H1 (cell line): Measurements from ENCODE around the gene VMP1. TPM values are rescaled to one million over a fixed set of nuclear protein-coding genes. Genes with fewer than 3 reads are reported as not detected.

ENCODE experiments used
- CTCF ChIA-PET: fragments of 300-600 bp; sonication (Branson Sonifier 250); formaldehyde crosslinking; loops from one replicate; lab custom pipeline; 2021; ENCODE audit not compliant: partially characterized antibody; lab: Charles Lee
- POLR2A ChIA-PET: fragments of 300-600 bp; sonication (Branson Sonifier 250); formaldehyde crosslinking; loops from one replicate; lab custom pipeline; 2021; ENCODE audit warnings: inconsistent platforms; ENCODE audit not compliant: partially characterized antibody; lab: Charles Lee
- DNase-seq, 2 experiments: peaks; one replicate each; pipeline versions ENCODE4 v3.0.0 to v3.0.0-alpha.2; 2010 to 2022; ENCODE audit warnings: low spot score in 2 of 2, low read depth in 1 of 2, mixed read lengths in 1 of 2
- FAIRE-seq: peaks from 2 replicates; lab custom pipeline; 2011; peaks lifted over from hg19 to GRCh38; lab: Jason Lieb, UNC
- H2AFZ ChIP-seq: 2 replicates; pipeline ENCODE4 v1.8.1; 2012; ENCODE audit warnings: low read length, inconsistent platforms
- H2AK5ac ChIP-seq: 2 replicates; pipeline ENCODE4 v1.6.1; 2013; ENCODE audit warnings: low read depth, low read length
- H2BK120ac ChIP-seq: replicated peaks from 2 replicates; pipeline ENCODE3; 2013; ENCODE audit warnings: low read depth, low read length, inconsistent platforms
- H2BK12ac ChIP-seq: 2 replicates; pipeline ENCODE4 v1.6.1; 2013; ENCODE audit warnings: low read depth, low read length
- H2BK15ac ChIP-seq: 2 replicates; pipeline ENCODE4 v1.6.1; 2013; ENCODE audit warnings: low read length
- H2BK20ac ChIP-seq: 2 replicates; pipeline ENCODE4 v1.6.1; 2013; ENCODE audit warnings: low read length
- H2BK5ac ChIP-seq: 2 replicates; pipeline ENCODE4 v1.6.1; 2013; ENCODE audit warnings: low read depth, low read length
- H3K14ac ChIP-seq: 2 replicates; pipeline ENCODE4 v1.6.1; 2013; ENCODE audit warnings: inconsistent platforms; ENCODE audit not compliant: insufficient read length
- H3K18ac ChIP-seq: 2 replicates; pipeline ENCODE4 v1.6.1; 2013; ENCODE audit warnings: low read length; ENCODE audit errors: extremely low read depth
- H3K23ac ChIP-seq: 2 replicates; pipeline ENCODE4 v1.6.1; 2013; ENCODE audit warnings: inconsistent platforms; ENCODE audit not compliant: insufficient read length
- H3K23me2 ChIP-seq: 2 replicates; pipeline ENCODE4 v1.6.1; 2013; ENCODE audit warnings: low read depth, low read length
- H3K27ac ChIP-seq: 2 replicates; pipeline ENCODE4 v1.6.1; 2011; ENCODE audit warnings: low read depth, low read length, inconsistent platforms
- H3K27me3 ChIP-seq, 4 experiments: replicated peaks in 1 of 4; 1 replicate in 1 of 4; 2 replicates in 3 of 4; pipeline versions ENCODE4 v1.6.1 to v1.8.1; 2011 to 2013; ENCODE audit warnings: low read length in 3 of 4, mild to moderate bottlenecking in 3 of 4, inconsistent platforms in 2 of 4, mixed read lengths in 2 of 4, moderate library complexity in 1 of 4; ENCODE audit not compliant: control insufficient read depth in 3 of 4, insufficient read depth in 3 of 4; ENCODE audit errors: extremely low read depth in 1 of 4
- H3K36me3 ChIP-seq, 4 experiments: 2 replicates each; pipeline versions ENCODE4 v1.6.1 to v1.8.1; 2011 to 2013; ENCODE audit warnings: mild to moderate bottlenecking in 4 of 4, low read length in 3 of 4, moderate library complexity in 2 of 4, control low read depth in 1 of 4, inconsistent platforms in 1 of 4; ENCODE audit not compliant: insufficient read depth in 4 of 4, control insufficient read depth in 2 of 4
- H3K4ac ChIP-seq: replicated peaks from 2 replicates; pipeline ENCODE3; 2013; ENCODE audit warnings: low read length, low read depth, mixed read lengths, inconsistent platforms; ENCODE audit not compliant: insufficient read length
- H3K4me1 ChIP-seq, 4 experiments: replicated peaks in 1 of 4; 1 replicate in 1 of 4; 2 replicates in 3 of 4; pipeline versions ENCODE4 v1.6.1 to v1.8.1; 2011 to 2013; ENCODE audit warnings: low read length in 3 of 4, inconsistent platforms in 2 of 4, mixed read lengths in 1 of 4; ENCODE audit not compliant: insufficient read depth in 4 of 4, control insufficient read depth in 3 of 4
- H3K4me2 ChIP-seq, 2 experiments: 2 replicates each; pipeline versions ENCODE4 v1.6.1 to v1.8.1; 2011 to 2013; ENCODE audit warnings: low read depth in 2 of 2, low read length in 2 of 2, control low read depth in 1 of 2, inconsistent platforms in 1 of 2, mild to moderate bottlenecking in 1 of 2; ENCODE audit not compliant: insufficient read depth in 1 of 2
- H3K4me3 ChIP-seq, 4 experiments: fragments of 200-600, 300-600 bp in 1 of 4; sonication (generic), shearing (Covaris generic), sonication (Bioruptor Twin) in 1 of 4; 2 replicates each; pipeline versions ENCODE4 v1.5.1 to v1.8.1; 2011 to 2016; ENCODE audit warnings: low read length in 4 of 4, low read depth in 3 of 4, control low read depth in 2 of 4, inconsistent platforms in 2 of 4, mild to moderate bottlenecking in 2 of 4, mixed read lengths in 1 of 4, moderate library complexity in 1 of 4; ENCODE audit not compliant: insufficient read depth in 2 of 4; ENCODE audit errors: extremely low read depth in 1 of 4
- H3K56ac ChIP-seq: replicated peaks from 2 replicates; pipeline ENCODE3; 2013; ENCODE audit warnings: low read depth, mild to moderate bottlenecking, mixed read lengths, low read length, inconsistent platforms; ENCODE audit not compliant: insufficient read length
- H3K79me1 ChIP-seq: 2 replicates; pipeline ENCODE4 v1.6.1; 2013; ENCODE audit warnings: low read depth, low read length, control low read depth
- H3K79me2 ChIP-seq, 2 experiments: 2 replicates each; pipeline versions ENCODE4 v1.6.1 to v1.8.1; 2012 to 2013; ENCODE audit warnings: low read length in 2 of 2, mild to moderate bottlenecking in 2 of 2, inconsistent platforms in 1 of 2; ENCODE audit not compliant: insufficient read depth in 2 of 2, control insufficient read depth in 1 of 2
- H3K9ac ChIP-seq, 4 experiments: replicated peaks in 1 of 4; 1 replicate in 1 of 4; 2 replicates in 3 of 4; pipeline versions ENCODE4 v1.6.1 to v1.8.1; 2011 to 2013; ENCODE audit warnings: low read depth in 3 of 4, low read length in 3 of 4, control low read depth in 2 of 4, mild to moderate bottlenecking in 2 of 4, moderate library complexity in 2 of 4, inconsistent platforms in 1 of 4; ENCODE audit errors: extremely low read depth in 1 of 4
- H3K9me3 ChIP-seq, 2 experiments: 2 replicates each; pipeline versions ENCODE4 v1.6.1 to v1.8.1; 2012 to 2013; ENCODE audit warnings: mild to moderate bottlenecking in 2 of 2, moderate library complexity in 2 of 2, control low read depth in 1 of 2, inconsistent platforms in 1 of 2, low read depth in 1 of 2, low read length in 1 of 2, mixed read lengths in 1 of 2; ENCODE audit not compliant: insufficient read depth in 2 of 2
- H4K20me1 ChIP-seq, 2 experiments: replicated peaks in 1 of 2; 2 replicates each; pipeline versions ENCODE3 to v1.8.1; 2011 to 2013; ENCODE audit warnings: inconsistent platforms in 2 of 2, low read length in 2 of 2, mild to moderate bottlenecking in 1 of 2; ENCODE audit not compliant: insufficient read depth in 2 of 2, control insufficient read depth in 1 of 2
- H4K5ac ChIP-seq: 2 replicates; pipeline ENCODE4 v1.6.1; 2013; ENCODE audit warnings: low read length, low read depth, mixed read lengths, inconsistent platforms; ENCODE audit not compliant: insufficient read length
- H4K8ac ChIP-seq: 2 replicates; pipeline ENCODE4 v1.8.0; 2013; ENCODE audit warnings: mild to moderate bottlenecking, moderate library complexity, low read length, inconsistent platforms; ENCODE audit not compliant: insufficient read depth; ENCODE audit errors: extremely low read depth
- H4K91ac ChIP-seq: replicated peaks from 2 replicates; pipeline ENCODE3; 2013; ENCODE audit warnings: low read length, mixed read lengths, inconsistent platforms; ENCODE audit not compliant: insufficient read length
- CREB1 ChIP-seq: IDR thresholded peaks from 2 replicates; pipeline ENCODE4 v1.6.1; 2012; ENCODE audit warnings: inconsistent platforms
- EP300 ChIP-seq, 2 experiments: IDR thresholded peaks; 1 replicate in 1 of 2; 2 replicates in 1 of 2; pipeline ENCODE4 v1.6.1; 2011 to 2012; ENCODE audit warnings: low read depth in 2 of 2, low read length in 2 of 2, mild to moderate bottlenecking in 2 of 2, borderline replicate concordance in 1 of 2, inconsistent platforms in 1 of 2, moderate library complexity in 1 of 2
- EZH2 ChIP-seq: fragments of 200-600 bp; sonication (generic); IDR thresholded peaks from 2 replicates; pipeline ENCODE4 v1.7.1; 2012; ENCODE audit warnings: low read depth, mild to moderate bottlenecking, moderate library complexity, low read length, inconsistent platforms; ENCODE audit not compliant: severe bottlenecking
- JUND ChIP-seq: IDR thresholded peaks from 2 replicates; pipeline ENCODE4 v1.6.1; 2011; ENCODE audit warnings: mild to moderate bottlenecking, improper control_type of control experiment, low read length
- KDM1A ChIP-seq: fragments of 200-600, 300-600 bp; sonication (generic); IDR thresholded peaks from 2 replicates; pipeline ENCODE4 v1.7.1; 2016; ENCODE audit warnings: mild to moderate bottlenecking, low read length, borderline replicate concordance
- KDM4A ChIP-seq: IDR thresholded peaks from one replicate; pipeline ENCODE4 v1.7.1; 2012; ENCODE audit warnings: low read depth, mild to moderate bottlenecking, moderate library complexity, low read length, inconsistent platforms; ENCODE audit not compliant: severe bottlenecking
- NANOG ChIP-seq: IDR thresholded peaks from 2 replicates; pipeline ENCODE4 v1.6.1; 2011; ENCODE audit warnings: low read length, low read depth, mild to moderate bottlenecking, inconsistent platforms; ENCODE audit not compliant: insufficient read depth, poor library complexity, severe bottlenecking
- SP2 ChIP-seq: IDR thresholded peaks from 2 replicates; pipeline ENCODE4 v1.6.1; 2012; ENCODE audit warnings: mild to moderate bottlenecking, low read length, inconsistent platforms
- WGBS, 2 experiments: shearing (Covaris generic) in 1 of 2; methylation state at CpG; one replicate each; pipeline versions ENCODE4 v1.1.6 to v1.1.7; 2013 to 2015; ENCODE audit warnings: low lambda C conversion rate in 2 of 2, mixed read lengths in 2 of 2, inconsistent platforms in 1 of 2, low coverage in 1 of 2, missing lambda C conversion rate in 1 of 2; ENCODE audit not compliant: insufficient replicate concordance in 2 of 2, insufficient coverage in 1 of 2, insufficient read length in 1 of 2; ENCODE audit errors: extremely low coverage in 1 of 2, missing lambda C conversion rate in 1 of 2; 5-methylcytosine and 5-hydroxymethylcytosine counted together
- polyA plus RNA-seq, 7 experiments: library from polyadenylated mRNA; depleted of rRNA in 3 of 7; stranded (reverse) in 5 of 7; unstranded in 2 of 7; fragments of >200 nt in 5 of 7; fragments of 200-250 nt in 2 of 7; gene quantifications; 1 replicate in 5 of 7; 2 replicates in 1 of 7; 4 replicates in 1 of 7; pipeline versions ENCODE4 v1.2.1 to v1.2.3, GENCODE V29; 2011 to 2013; ENCODE audit warnings: missing spikeins in 2 of 7, mixed read lengths in 2 of 7
- total RNA-seq: library from RNA; stranded (reverse); fragmentation: NEBNext Ultra II Directional; extraction: Animal tissue kit (Norgen Biotek cat#: 25700); gene quantifications from 2 replicates; pipeline ENCODE4 v1.2.1, GENCODE V29; 2021
- TF ChIP-seq, protein P1 (sequence below): IDR thresholded peaks from 2 replicates; pipeline ENCODE4 v1.6.1; 2012; ENCODE audit warnings: low read length, inconsistent platforms
- TF ChIP-seq, protein P2 (sequence below): IDR thresholded peaks from 2 replicates; pipeline ENCODE4 v1.6.1; 2011; ENCODE audit warnings: low read length, improper control_type of control experiment

The VMP1 gene
- total and polyA plus RNA-seq, 2 of the 8 experiments (the other 6 are each of a cell fraction or from before 2014, with no cell fraction given): 45.0 to 92.7 TPM

DNA sequence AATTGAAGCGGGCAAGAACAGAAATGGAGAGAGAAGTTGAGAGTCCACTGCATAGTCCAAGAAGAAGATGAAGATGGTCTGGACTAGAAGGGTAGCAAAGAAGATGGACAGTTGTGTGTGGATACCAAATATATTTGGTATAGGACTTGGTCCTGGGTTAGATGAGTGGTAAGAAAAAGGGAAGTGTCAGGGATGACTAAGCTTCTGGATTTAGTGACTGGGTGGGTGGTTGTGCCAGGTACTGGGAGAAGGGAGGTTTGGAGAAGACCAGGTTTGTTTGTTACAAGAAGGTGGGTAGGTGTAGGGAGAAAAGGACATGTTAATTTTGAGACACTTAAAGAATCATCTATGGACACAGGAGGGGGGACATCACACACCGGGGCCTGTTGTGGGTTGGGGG lies 5.4 kb downstream of the VMP1 start:
- Histone ChIP-seq H2BK20ac (no peak overlapping the region), H3K27ac (no peak overlapping the region), H3K23ac (no peak overlapping the region), H3K4me3 (no peak overlapping the region), H4K8ac (no peak overlapping the region), H3K4me2 (no peak overlapping the region), H3K4me1 (no peaks in the 10 kb centered on the region; a peak in 1 of 7 replicates), H2BK15ac (no peak overlapping the region), H2AFZ (no peak overlapping the region), H2BK5ac (no peak overlapping the region), H3K79me1 (peaks cover 3% of the 10 kb centered on the region; the same call in 1 of the 2 replicates), H3K27me3 (no peaks in the 10 kb centered on the region), H3K9ac (no peak overlapping the region), H3K14ac (no peak overlapping the region), H4K91ac (no peak overlapping the region), H3K79me2 (peaks cover 3 to 77% of the 10 kb centered on the region in 2 experiments), H2AK5ac (no peak overlapping the region), H4K5ac (no peak overlapping the region), H2BK12ac (no peak overlapping the region), H3K36me3 (no peaks in the 10 kb centered on the region), H4K20me1 (peaks cover 0 to 2% of the 10 kb centered on the region in 2 experiments), H3K23me2 (0 out of 2 replicates have a peak, but pooled peaks cover 3% of the 10 kb centered on the region), H2BK120ac (no peak overlapping the region), H3K4ac (no peak overlapping the region), H3K9me3 (no peaks in the 10 kb centered on the region), H3K56ac (no peak overlapping the region), H3K18ac (no peak overlapping the region)
- TF ChIP-seq KDM1A (no peak), JUND (no peak), EP300 (IDR thresholded peaks at IDR 0.05; ENCODE audit: borderline replicate concordance in 1 of 2, low read depth in 2 of 2, low read length in 2 of 2) (no peak), SP2 (no peak), EZH2 (no peak), NANOG (no peak), KDM4A (no peak), CREB1 (no peak)
- TF ChIP-seq, protein P1, sequence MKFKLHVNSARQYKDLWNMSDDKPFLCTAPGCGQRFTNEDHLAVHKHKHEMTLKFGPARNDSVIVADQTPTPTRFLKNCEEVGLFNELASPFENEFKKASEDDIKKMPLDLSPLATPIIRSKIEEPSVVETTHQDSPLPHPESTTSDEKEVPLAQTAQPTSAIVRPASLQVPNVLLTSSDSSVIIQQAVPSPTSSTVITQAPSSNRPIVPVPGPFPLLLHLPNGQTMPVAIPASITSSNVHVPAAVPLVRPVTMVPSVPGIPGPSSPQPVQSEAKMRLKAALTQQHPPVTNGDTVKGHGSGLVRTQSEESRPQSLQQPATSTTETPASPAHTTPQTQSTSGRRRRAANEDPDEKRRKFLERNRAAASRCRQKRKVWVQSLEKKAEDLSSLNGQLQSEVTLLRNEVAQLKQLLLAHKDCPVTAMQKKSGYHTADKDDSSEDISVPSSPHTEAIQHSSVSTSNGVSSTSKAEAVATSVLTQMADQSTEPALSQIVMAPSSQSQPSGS: no peak
- TF ChIP-seq, protein P2, sequence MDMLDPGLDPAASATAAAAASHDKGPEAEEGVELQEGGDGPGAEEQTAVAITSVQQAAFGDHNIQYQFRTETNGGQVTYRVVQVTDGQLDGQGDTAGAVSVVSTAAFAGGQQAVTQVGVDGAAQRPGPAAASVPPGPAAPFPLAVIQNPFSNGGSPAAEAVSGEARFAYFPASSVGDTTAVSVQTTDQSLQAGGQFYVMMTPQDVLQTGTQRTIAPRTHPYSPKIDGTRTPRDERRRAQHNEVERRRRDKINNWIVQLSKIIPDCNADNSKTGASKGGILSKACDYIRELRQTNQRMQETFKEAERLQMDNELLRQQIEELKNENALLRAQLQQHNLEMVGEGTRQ: no peak
- ChIA-PET CTCF (no interaction called here), POLR2A (no interaction called here)
- no peak for FAIRE-seq
- WGBS, 2 experiments: 100% methylated on average over 1 of the region's 2 CpGs; no CpG with 5 or more reads in 1 of the 2 experiments
- no peak for DNase-seq
